Psoas muscle (tissue), 8 donors: ENCODE data around the gene PLIN3. TPM values are rescaled to one million over a fixed set of nuclear protein-coding genes. Genes with fewer than 3 reads are reported as not detected.

ENCODE experiments used
- ATAC-seq, 4 donors: fragments of 200-7000 bp; cut with Tn5 transposase; one replicate each; pipeline ENCODE4 v1.9.1; 2020; ENCODE audit warnings: moderate library complexity in 3 of 4, mild to moderate bottlenecking in 2 of 4
- DNase-seq, 2 donors: peaks; one replicate each; pipeline ENCODE4 v3.0.0-alpha.2; 2020
- H3K27ac ChIP-seq: fragments of 200-600 bp; one replicate; pipeline ENCODE4 v1.8.0; 2022
- H3K27me3 ChIP-seq, 3 donors: fragments of 200-600 bp in 1 of 3; one replicate each; pipeline versions ENCODE4 v1.6.1 to v1.8.0; 2013 to 2022; ENCODE audit warnings: low read length in 2 of 3, mild to moderate bottlenecking in 2 of 3, moderate library complexity in 1 of 3; ENCODE audit not compliant: insufficient read depth in 3 of 3
- H3K36me3 ChIP-seq, 2 donors: fragments of 200-600 bp in 1 of 2; one replicate each; pipeline versions ENCODE4 v1.6.1 to v1.8.0; 2013 to 2022; ENCODE audit warnings: low read depth in 1 of 2, mild to moderate bottlenecking in 1 of 2, moderate library complexity in 1 of 2; ENCODE audit not compliant: insufficient read depth in 1 of 2
- H3K4me1 ChIP-seq: fragments of 200-600 bp; one replicate; pipeline ENCODE4 v1.8.0; 2022
- H3K4me3 ChIP-seq: fragments of 200-600 bp; one replicate; pipeline ENCODE4 v1.8.0; 2022; ENCODE audit warnings: mild to moderate bottlenecking
- H3K9me3 ChIP-seq: fragments of 200-600 bp; one replicate; pipeline ENCODE4 v1.8.0; 2022
- WGBS, 3 donors: extraction: QIAGEN DNeasy Blood & Tissue Kit; methylation state at CpG; one replicate each; pipeline versions ENCODE4 v1.1.6 to v1.1.7; 2013; 5-methylcytosine and 5-hydroxymethylcytosine counted together
- intact Hi-C, 2 donors: fragments of 100-400 bp; cut with DNase I; formaldehyde crosslinking; loops; one replicate each; pipeline versions ENCODE4 v1.11.0 to v1.14.2; 2022
- polyA plus RNA-seq, 3 donors: library from polyadenylated mRNA; stranded (reverse); fragments of 200-250 nt; gene quantifications; one replicate each; pipeline ENCODE4 v1.2.3, GENCODE V29; 2013
- total RNA-seq, 4 donors: library from RNA; stranded (reverse); fragmentation: NEBNext Ultra II Directional in 2 of 4; extraction: Animal tissue kit (Norgen Biotek cat#: 25700) in 2 of 4; gene quantifications; one replicate each; pipeline versions ENCODE4 v1.2.1 to v1.2.4, GENCODE V29; 2021 to 2023
- TF ChIP-seq, protein P1 (sequence below): fragments of 200-600 bp; IDR thresholded peaks from one replicate; pipeline ENCODE4 v1.8.0; 2022; ENCODE audit warnings: antibody characterized with exemption
- donor health status: healthy with polysubstance abuse.
- donor health status: DM: no; HTN: no; CAD: no; lungs with moderate emphysema.
- donor health status: Bipolar disorder and iron deficiency.
- donor health status: healthy.
- donor health status: DM: yes; HTN: yes; CAD: no.
- donor health status: DM: no; HTN: no; CAD: no.
- donor health status: DM: no; HTN: no; CAD: no.
- donor health status: DM: yes; HTN: yes; CAD: no.

Gene PLIN3
- total and polyA plus RNA-seq, 7 donors: 67.2 to 309 (median 107) TPM

DNA sequence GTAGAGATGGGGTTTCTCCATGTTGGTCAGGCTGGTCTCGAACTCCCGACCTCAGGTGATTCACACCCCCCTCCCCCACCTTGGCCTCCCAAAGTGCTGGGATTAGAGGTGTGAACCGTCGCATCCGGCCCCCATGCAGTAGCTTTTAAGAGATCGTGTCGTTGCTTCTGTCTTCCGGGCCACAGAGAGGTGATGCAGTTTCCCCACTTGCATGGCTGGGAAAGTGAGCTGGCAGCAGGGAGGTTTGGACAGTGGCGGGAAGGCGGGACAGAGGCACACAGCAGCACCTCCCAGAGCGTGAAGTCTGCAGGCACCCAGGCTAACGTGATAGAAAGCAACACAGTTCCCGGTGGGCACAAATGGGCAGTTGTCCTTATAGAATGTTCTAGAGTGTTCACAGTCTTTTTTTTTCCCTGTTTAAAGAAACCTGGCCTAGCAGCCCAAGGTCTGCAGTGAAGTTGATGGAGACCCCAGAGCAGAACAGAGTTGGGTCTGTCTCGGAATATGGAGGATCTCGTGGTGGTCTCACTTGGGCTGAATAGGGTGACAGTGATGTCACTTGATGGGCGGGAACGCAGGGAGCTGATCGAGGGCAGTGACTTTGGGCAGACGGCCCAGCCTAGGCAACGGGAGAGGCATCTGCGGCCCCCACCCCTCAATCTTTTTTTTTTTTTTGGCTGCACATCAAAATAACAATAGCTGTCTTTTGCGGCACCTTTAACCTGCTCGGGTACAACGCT lies 46.7 kb upstream of the PLIN3 start:
- H3K27ac ChIP-seq: no peak overlapping the region

DNA sequence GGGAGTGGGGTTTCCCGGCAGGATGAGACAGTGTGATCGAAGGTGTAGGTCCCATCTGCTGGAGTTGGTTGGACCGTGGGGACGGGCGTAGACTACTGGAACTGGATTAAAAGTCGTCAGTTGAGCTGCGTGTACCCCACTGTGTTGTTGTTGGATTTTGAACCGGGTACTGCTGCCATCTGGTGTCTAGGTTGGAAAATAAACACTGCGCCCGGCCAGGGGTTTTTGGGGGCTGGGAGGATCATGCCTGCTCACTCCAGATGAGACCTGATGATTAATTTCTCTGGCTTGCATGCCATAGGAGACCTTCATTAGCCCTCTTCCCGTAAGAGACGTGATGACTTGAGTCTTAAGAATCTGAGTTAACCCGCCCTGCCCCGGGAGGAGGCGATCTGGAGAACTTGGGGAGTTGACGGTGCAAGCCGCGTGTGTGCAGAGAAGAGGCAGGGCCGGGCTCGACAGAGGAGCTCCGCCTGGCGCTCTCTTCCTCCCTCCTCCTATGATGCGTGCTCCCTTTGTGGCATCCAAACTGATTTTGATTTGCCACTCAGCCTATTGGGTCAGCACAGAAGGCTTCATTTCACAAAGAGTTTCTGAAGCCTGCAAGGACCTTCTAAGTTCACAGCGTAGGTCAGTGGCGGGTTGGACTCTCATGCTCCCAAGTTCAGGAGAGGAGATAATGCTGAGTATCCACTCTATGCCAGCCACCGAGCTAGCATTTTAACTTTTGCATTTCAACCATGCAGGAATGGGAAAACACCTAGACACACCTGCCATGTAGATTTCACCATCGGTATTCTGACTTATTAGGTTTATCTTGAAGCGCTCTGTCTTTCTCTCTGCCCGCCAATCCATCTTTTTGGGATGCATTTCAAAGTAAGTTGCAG lies 44.6 kb upstream of the PLIN3 start:
- intact Hi-C loops: loop anchor here (1.0 to 10.0 kb wide), 7 partner anchors 40 to 177 kb away; no protein-coding TSS in a partner anchor
- H3K4me1 ChIP-seq: peaks cover 19% of the 10 kb centered on the region

More for the DNA sequence above, 46.7 kb upstream of the PLIN3 start:
- H3K4me3 ChIP-seq: no peak overlapping the region
- intact Hi-C loops: loop anchor here (5.0 to 10.0 kb wide), 4 partner anchors 102 to 179 kb away; no protein-coding TSS in a partner anchor
- H3K4me1 ChIP-seq: peaks cover 18% of the 10 kb centered on the region
- H3K36me3 ChIP-seq: no peaks in the 10 kb centered on the region
- 84 to 90% (median 85%) methylated on average over 24 of the region's 24 CpGs for WGBS, 3 donors
- DNase-seq (no peak), ATAC-seq (no peak)
- TF ChIP-seq, protein P1, sequence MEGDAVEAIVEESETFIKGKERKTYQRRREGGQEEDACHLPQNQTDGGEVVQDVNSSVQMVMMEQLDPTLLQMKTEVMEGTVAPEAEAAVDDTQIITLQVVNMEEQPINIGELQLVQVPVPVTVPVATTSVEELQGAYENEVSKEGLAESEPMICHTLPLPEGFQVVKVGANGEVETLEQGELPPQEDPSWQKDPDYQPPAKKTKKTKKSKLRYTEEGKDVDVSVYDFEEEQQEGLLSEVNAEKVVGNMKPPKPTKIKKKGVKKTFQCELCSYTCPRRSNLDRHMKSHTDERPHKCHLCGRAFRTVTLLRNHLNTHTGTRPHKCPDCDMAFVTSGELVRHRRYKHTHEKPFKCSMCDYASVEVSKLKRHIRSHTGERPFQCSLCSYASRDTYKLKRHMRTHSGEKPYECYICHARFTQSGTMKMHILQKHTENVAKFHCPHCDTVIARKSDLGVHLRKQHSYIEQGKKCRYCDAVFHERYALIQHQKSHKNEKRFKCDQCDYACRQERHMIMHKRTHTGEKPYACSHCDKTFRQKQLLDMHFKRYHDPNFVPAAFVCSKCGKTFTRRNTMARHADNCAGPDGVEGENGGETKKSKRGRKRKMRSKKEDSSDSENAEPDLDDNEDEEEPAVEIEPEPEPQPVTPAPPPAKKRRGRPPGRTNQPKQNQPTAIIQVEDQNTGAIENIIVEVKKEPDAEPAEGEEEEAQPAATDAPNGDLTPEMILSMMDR: no peak
- H3K9me3 ChIP-seq: no peaks in the 10 kb centered on the region
- no peaks in the 10 kb centered on the region for H3K27me3 ChIP-seq

DNA sequence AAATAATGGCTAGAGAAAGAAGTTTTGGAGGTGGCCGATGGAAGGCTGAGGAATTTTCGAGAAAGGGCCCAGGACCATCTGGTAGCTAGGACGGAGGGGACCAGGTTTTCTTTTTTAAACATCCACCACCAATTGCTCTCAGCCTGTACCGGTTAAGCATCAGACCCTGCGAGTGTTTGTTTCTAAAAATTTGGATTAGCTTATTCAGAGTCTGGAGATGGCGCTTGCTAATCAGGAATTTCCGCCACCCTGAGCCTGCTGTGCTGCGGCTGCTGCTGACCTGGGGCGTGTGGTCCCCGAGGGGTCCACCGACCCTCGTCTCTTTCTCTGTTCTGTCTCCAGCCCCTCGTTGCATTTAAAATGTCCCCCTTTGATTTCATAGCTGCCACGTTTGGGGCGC lies 43.8 kb upstream of the PLIN3 start:
- Histone ChIP-seq H3K4me3 (peak overlapping the region; percentile 79), H3K36me3 (no peaks in the 10 kb centered on the region), H3K4me1 (peaks cover 19% of the 10 kb centered on the region), H3K27me3 (no peaks in the 10 kb centered on the region), H3K27ac (no peak overlapping the region), H3K9me3 (no peaks in the 10 kb centered on the region)
- 51 to 58% (median 54%) methylated on average over 15 of the region's 15 CpGs for WGBS, 3 donors
- TF ChIP-seq, protein P1: no peak
- ATAC-seq (no peak), DNase-seq (no peak)
- intact Hi-C loops: loop anchor here (1.0 to 10.0 kb wide), 7 partner anchors 39 to 177 kb away; no protein-coding TSS in a partner anchor

More for the DNA sequence above, 44.6 kb upstream of the PLIN3 start:
- H3K9me3 ChIP-seq: no peaks in the 10 kb centered on the region
- no peaks in the 10 kb centered on the region for H3K27me3 ChIP-seq
- H3K36me3 ChIP-seq: no peaks in the 10 kb centered on the region
- TF ChIP-seq, protein P1: peak; percentile 60
- 27 to 42% (median 32%) methylated on average over 29 of the region's 29 CpGs for WGBS, 3 donors
- H3K4me3 ChIP-seq: peak overlapping the region; percentile 79
- DNase-seq (peak; percentile 74 to 75), ATAC-seq (peak; percentile 70 to 82 (median 74))
- no peak overlapping the region for H3K27ac ChIP-seq

DNA sequence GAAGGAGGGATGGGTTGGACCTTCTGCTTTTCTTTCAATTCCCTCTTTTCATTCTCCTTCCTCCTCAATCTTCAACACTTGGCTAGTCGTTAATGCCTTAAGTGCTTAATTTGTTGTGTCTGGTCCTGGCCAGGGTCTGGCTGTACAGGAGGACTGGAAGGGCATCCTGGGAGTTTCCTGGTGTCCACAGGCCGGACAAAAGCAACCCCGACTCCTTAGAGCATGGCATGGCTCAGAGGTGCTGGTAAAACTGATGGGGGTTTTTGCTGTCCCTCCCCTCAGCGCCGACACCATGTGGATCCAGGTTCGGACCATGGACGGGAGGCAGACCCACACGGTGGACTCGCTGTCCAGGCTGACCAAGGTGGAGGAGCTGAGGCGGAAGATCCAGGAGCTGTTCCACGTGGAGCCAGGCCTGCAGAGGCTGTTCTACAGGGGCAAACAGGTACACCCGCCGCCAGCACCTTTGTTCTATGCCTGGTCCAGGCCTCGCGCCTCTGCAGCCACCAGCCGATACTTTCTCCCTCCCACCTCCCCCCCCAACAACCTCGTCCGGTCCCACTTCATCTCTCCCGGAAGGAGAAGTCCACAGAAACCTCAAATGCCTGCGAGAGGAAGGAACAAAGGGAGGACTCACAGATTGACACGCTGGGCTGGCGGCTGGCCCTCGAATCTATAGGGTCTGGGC lies 43.3 kb upstream of the PLIN3 start:
- H3K36me3 ChIP-seq: no peaks in the 10 kb centered on the region
- H3K9me3 ChIP-seq: no peaks in the 10 kb centered on the region
- intact Hi-C loops: loop anchor here (1.0 to 10.0 kb wide), 8 partner anchors 36 to 176 kb away; no protein-coding TSS in a partner anchor
- peaks cover 19% of the 10 kb centered on the region for H3K4me1 ChIP-seq
- H3K27me3 ChIP-seq: no peaks in the 10 kb centered on the region
- TF ChIP-seq, protein P1: no peak
- peak overlapping the region; percentile 79 for H3K4me3 ChIP-seq
- H3K27ac ChIP-seq: no peak overlapping the region
- WGBS, 3 donors: 37 to 40% (median 39%) methylated on average over 23 of the region's 23 CpGs
- no peak for ATAC-seq
- peak in 1 of 2 donors; percentile 17 for DNase-seq
